Right kidney (tissue), 1 donor: ENCODE measurements around the gene PIRT.

Experiments used
- DNase-seq: peaks from one replicate; pipeline ENCODE4 v3.0.0-alpha.2; 2016

PIRT gene

DNA sequence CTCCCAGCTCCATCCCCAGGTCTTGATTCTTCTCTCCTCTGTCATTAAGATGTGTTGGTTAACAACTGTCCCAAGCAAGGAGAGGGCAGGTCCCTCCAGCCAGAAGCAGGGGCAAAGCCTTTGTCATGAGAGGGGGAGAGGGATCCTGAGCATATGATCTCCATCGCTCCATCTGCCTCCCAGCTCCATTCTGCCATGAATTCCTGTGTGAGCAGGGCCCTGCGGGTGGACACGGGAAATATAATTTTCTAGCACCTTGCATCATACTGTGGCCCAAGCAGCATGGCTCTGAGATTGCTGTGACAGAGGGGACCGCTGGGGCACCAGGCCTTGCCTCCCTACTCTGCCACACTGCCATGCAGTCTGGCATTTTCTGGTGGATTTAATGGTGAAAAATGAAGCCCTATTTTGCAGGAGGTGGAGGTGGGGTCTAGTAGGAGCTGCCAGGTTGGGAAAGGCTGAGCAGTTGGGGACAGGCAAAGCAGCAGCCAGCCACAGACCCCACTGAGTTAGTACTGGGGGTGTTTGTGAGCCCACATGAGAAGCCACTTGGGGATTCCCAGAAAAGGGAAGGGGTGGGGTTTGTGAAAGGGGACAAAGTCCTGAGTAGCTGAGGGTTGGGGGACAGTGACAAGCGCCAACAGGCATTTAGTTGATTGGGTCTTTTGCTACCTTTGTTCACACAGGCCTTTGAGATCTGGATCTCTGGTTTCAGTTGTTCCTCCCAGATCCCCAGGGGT, 50.4 kb downstream of the PIRT start:
- DNase-seq: no peak

DNA sequence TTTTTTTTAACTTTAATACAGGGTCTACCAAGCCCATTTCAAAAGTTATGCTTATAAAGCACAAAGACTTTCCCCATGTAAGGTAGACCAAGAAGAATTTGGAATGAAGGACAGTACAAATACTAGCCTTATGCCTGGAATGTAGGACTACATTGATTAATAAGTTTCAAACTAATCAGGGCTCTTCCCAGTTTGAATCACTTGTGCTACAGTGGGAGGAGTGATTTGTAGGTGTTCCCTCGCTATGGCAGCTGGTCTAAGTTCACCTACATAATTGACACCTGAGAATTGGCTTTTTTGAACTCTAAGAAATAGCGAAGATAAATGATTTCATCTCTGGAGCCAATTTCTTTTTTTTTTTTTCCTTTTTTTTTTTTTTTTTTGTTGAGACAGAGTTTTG, 52.6 kb downstream of the PIRT start:
- no peak for DNase-seq

DNA sequence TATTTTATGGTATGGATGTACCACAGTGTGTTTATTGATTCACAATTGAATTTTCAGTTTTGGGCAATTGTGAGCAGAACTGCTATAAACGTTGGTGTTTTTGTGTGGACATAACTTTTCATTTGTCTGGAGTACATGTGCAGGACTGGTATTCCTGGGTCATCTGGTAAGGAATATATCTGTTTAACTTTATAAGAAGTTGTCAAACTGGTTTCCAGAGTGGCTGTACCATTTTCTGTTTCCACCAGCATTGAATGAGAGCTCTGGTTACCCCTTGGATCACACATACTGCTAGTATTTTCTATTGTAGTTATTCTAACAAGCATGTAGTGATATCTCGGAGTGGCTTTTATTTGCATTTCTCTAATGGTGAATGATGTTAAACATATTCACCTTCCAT, 58.3 kb downstream of the PIRT start:
- no peak for DNase-seq

DNA sequence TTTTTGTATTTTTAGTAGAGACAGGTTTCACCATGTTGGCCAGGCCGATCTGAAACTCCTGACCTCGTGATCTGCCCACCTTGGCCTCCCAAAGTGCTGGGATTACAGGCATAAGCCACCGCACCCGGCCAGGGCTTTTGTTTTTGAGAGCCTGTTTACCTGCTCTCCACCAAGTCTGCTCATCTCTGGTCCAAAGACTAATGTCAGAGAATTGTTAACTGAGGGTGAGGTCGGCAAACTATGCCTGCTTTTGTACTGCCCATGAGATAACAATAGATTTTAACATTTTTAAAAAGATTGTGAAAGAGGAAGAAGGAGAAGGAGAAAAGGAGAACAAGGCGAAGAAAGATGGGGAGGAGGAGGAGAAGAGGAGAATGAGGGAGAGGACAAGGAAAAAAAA, 60.0 kb downstream of the PIRT start:
- DNase-seq: no peak

DNA sequence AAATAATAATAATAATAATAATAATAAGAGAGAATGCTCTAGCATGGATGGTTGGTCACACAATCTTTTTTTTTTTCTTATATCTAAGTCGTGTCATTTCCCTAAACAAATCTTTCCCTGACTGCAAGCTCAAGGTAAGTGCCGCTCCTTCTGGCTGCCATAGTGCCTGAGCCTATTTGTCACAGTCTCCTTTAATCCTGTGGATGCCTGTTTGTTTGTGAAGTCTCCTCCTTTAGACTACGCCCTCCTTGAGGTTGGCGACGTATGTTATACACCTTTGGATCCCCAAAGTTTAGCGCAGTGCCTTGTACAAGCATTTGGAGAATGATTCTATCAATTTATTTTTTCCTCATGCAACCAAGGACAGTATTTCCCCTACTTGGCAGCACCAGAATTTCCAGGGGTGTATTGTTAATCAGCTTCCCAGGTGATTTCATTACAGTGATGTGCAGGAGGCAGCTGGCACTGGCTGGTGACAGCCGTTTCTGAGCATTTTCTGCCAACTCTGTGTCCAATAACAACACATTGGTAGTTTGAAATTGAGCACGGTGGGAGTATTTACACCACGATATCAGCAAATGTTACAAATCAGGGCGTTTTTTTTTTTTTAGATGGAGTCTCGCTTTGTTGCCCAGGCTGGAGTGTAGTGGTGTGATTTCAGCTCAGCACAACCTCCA, 60.6 kb downstream of the PIRT start:
- DNase-seq: no peak

DNA sequence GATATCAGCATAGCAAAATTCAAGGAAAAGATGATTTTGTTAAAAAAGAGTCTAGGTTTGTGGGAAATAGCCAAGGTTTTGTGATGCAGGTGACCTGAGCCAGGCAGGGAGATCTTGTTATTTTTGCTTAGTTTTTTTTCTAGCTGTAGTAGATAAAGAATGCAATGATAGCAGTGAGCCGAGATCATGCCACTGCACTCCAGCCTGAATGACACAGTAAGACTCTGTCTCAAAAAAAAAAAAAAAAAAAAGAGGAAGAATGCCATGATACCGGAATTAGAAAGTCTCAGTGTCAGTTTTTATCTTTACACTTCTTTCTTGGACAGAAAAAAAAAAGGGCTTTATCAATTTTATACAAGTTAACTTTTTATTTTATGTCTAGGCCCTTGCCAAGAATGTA, 61.5 kb downstream of the PIRT start:
- DNase-seq: no peak

DNA sequence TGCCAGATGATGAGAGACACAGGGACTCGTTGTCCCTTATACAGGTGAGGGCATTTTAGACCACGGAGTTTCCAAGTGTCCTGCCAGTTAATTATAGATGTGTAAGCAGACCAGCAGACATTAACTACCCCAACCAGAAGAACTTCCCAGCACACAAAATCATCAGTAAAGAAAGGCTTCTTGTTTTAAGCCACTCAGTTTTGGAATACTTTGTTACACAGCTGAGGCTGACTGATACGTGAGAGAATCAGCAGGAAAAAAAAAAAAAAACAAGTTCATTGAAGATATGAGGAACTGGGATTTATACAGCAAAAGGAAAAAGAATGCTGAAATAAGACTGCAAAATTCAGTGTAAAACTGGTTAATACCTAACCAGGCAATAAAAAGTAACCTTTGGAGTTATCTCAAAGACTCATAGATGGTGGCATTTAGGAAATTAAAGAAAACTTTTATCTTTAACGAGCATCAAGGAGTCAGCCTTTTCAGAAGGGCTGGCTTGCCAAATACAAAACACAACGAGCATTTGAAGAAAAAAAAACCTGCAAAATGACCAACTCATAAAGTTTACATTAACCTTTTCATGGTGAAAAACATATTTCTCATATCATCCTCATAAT, 62.0 kb downstream of the PIRT start:
- DNase-seq: no peak

DNA sequence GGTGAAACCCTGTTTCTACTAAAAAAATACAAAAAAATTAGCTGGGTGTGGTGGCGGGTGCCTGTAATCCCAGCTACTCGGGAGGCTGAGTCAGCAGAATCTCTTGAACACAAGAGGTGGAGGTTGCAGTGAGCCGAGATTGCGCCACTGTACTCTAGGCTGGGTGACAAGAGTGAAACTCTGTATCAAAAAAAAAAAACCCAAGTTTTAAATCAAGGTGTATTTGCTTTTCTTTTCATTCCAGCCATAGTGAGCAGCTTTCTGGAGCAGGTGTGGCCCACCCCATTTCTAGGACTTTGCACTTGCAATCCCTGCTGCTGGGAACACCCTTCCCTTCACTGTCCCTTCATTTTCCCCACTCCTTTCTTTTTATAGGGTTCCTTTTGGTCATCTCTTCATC, 62.8 kb downstream of the PIRT start:
- no peak for DNase-seq

DNA sequence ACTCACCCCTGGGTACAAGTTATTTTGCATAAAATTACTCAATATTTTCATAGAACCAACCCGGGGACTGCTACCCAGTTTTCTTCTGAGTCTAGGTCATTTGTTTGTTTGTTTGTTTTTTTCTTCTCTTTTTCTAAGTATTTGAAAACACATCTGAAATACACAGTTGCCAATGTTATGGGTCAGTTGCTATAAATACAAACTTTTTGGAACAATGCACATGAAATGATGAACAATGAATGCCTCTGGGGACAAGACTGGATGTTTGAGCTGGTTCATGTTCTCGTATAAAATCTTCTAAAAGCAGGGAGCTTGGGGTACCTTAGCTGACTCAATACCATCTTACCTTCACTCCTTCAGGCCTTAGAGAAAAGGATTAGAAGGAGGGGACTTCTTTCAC, 64.5 kb downstream of the PIRT start:
- no peak for DNase-seq
